ENCODE results near the gene FANCE. TPM values are rescaled to one million over a fixed set of nuclear protein-coding genes. Genes with fewer than 3 reads are reported as not detected.

The FANCE gene
- total and polyA plus RNA-seq, 9 of the 15 experiments (the other 6 are each of a cell fraction or from before 2014, with no cell fraction given): 5.7 to 30.2 (median 17.0) TPM

DNA sequence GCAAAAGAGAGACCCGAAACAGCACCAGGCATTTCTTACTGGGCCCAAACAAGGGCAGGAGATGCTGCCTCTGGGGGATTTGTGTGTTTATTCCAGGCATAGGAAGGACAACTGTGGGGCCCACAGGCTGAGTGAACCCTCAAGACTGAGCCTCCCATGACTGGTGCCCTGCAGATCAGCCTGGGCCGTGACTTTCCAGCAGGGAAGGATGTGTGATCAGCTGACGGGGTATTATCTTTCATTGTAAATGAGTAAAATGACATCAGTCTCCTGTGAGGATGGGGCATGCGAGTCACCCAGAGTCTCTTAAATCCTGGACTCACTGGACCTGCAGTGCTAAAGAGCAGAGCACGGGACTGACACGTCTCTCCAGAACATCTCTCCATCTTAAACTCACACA is 48.6 kb downstream of the FANCE start (continued):
- peak; percentile 40; the same call in 1 of the 2 replicates for TF ChIP-seq FOSL1 (tag; conservative IDR thresholded peaks at IDR 0.05)
- TF ChIP-seq, protein P1, sequence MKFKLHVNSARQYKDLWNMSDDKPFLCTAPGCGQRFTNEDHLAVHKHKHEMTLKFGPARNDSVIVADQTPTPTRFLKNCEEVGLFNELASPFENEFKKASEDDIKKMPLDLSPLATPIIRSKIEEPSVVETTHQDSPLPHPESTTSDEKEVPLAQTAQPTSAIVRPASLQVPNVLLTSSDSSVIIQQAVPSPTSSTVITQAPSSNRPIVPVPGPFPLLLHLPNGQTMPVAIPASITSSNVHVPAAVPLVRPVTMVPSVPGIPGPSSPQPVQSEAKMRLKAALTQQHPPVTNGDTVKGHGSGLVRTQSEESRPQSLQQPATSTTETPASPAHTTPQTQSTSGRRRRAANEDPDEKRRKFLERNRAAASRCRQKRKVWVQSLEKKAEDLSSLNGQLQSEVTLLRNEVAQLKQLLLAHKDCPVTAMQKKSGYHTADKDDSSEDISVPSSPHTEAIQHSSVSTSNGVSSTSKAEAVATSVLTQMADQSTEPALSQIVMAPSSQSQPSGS (CRISPR knock-in tag; IDR thresholded peaks at IDR 0.05): no peak
- TF ChIP-seq ZNF134 (CRISPR knock-in tag; conservative IDR thresholded peaks at IDR 0.05): no peak
- TF ChIP-seq KDM2B (CRISPR knock-in tag; IDR thresholded peaks at IDR 0.05): no peak
- TF ChIP-seq HMG20B (CRISPR knock-in tag; IDR thresholded peaks at IDR 0.05): no peak
- TF ChIP-seq NFE2L1 (tag; IDR thresholded peaks at IDR 0.05; ENCODE audit: borderline replicate concordance, low read depth): no peak
- TF ChIP-seq ATF1 (CRISPR knock-in tag; IDR thresholded peaks at IDR 0.05): no peak
- peak; percentile 35; the same call in 1 of the 2 replicates for TF ChIP-seq ATF1 (tag; IDR thresholded peaks at IDR 0.05)
- TF ChIP-seq PCBP2 (IDR thresholded peaks at IDR 0.05; ENCODE audit: low read depth, low read length, poor library complexity, severe bottlenecking): no peak
- TF ChIP-seq, protein P2, sequence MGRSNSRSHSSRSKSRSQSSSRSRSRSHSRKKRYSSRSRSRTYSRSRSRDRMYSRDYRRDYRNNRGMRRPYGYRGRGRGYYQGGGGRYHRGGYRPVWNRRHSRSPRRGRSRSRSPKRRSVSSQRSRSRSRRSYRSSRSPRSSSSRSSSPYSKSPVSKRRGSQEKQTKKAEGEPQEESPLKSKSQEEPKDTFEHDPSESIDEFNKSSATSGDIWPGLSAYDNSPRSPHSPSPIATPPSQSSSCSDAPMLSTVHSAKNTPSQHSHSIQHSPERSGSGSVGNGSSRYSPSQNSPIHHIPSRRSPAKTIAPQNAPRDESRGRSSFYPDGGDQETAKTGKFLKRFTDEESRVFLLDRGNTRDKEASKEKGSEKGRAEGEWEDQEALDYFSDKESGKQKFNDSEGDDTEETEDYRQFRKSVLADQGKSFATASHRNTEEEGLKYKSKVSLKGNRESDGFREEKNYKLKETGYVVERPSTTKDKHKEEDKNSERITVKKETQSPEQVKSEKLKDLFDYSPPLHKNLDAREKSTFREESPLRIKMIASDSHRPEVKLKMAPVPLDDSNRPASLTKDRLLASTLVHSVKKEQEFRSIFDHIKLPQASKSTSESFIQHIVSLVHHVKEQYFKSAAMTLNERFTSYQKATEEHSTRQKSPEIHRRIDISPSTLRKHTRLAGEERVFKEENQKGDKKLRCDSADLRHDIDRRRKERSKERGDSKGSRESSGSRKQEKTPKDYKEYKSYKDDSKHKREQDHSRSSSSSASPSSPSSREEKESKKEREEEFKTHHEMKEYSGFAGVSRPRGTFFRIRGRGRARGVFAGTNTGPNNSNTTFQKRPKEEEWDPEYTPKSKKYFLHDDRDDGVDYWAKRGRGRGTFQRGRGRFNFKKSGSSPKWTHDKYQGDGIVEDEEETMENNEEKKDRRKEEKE (IDR thresholded peaks at IDR 0.05; ENCODE audit: borderline replicate concordance in 1 of 2, control insufficient read depth in 1 of 2, low read depth in 2 of 2, low read length in 1 of 2): no peak
- TF ChIP-seq BCL6 (CRISPR knock-in tag; IDR thresholded peaks at IDR 0.05): no peak
- no peak for TF ChIP-seq ZKSCAN8 (CRISPR knock-in tag; IDR thresholded peaks at IDR 0.05)
- TF ChIP-seq, protein P3, sequence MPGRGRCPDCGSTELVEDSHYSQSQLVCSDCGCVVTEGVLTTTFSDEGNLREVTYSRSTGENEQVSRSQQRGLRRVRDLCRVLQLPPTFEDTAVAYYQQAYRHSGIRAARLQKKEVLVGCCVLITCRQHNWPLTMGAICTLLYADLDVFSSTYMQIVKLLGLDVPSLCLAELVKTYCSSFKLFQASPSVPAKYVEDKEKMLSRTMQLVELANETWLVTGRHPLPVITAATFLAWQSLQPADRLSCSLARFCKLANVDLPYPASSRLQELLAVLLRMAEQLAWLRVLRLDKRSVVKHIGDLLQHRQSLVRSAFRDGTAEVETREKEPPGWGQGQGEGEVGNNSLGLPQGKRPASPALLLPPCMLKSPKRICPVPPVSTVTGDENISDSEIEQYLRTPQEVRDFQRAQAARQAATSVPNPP (IDR thresholded peaks at IDR 0.05; ENCODE audit: borderline replicate concordance, insufficient read depth, insufficient read length): no peak
- no peak for TF ChIP-seq MTA2 (IDR thresholded peaks at IDR 0.05; ENCODE audit: low read depth)
- no peak for TF ChIP-seq MYBL2 (IDR thresholded peaks at IDR 0.05; ENCODE audit: low read depth)
- no peak for TF ChIP-seq MYBL2 (CRISPR knock-in tag; IDR thresholded peaks at IDR 0.05; ENCODE audit: borderline replicate concordance)
- TF ChIP-seq MCM7 (IDR thresholded peaks at IDR 0.05): no peak
- TF ChIP-seq PTRF (tag; IDR thresholded peaks at IDR 0.05): no peak
- peak; percentile 77 for TF ChIP-seq DACH1 (IDR thresholded peaks at IDR 0.05; ENCODE audit: partially characterized antibody)
- peak; percentile 37 for TF ChIP-seq MEIS2 (IDR thresholded peaks at IDR 0.05; ENCODE audit: partially characterized antibody)
- TF ChIP-seq OTX1 (CRISPR knock-in tag; IDR thresholded peaks at IDR 0.05): no peak
- TF ChIP-seq, protein P4, sequence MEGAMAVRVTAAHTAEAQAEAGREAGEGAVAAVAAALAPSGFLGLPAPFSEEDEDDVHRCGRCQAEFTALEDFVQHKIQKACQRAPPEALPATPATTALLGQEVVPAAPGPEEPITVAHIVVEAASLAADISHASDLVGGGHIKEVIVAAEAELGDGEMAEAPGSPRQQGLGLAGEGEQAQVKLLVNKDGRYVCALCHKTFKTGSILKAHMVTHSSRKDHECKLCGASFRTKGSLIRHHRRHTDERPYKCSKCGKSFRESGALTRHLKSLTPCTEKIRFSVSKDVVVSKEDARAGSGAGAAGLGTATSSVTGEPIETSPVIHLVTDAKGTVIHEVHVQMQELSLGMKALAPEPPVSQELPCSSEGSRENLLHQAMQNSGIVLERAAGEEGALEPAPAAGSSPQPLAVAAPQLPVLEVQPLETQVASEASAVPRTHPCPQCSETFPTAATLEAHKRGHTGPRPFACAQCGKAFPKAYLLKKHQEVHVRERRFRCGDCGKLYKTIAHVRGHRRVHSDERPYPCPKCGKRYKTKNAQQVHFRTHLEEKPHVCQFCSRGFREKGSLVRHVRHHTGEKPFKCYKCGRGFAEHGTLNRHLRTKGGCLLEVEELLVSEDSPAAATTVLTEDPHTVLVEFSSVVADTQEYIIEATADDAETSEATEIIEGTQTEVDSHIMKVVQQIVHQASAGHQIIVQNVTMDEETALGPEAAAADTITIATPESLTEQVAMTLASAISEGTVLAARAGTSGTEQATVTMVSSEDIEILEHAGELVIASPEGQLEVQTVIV (CRISPR knock-in tag; IDR thresholded peaks at IDR 0.05; ENCODE audit: borderline replicate concordance): no peak
- TF ChIP-seq ZNF224 (CRISPR knock-in tag; IDR thresholded peaks at IDR 0.05): no peak
